HEK293T (cell line): ENCODE measurements around the gene PTGDR.

ENCODE experiments used
- ARNT ChIP-seq: fragments of 450-650 bp; IDR thresholded peaks from 2 replicates; pipeline ENCODE4 v1.6.1; 2017; ENCODE audit warnings: mild to moderate bottlenecking
- BHLHE40 ChIP-seq: fragments of 450-650 bp; IDR thresholded peaks from 2 replicates; pipeline ENCODE4 v1.6.1; 2016; ENCODE audit warnings: mild to moderate bottlenecking, moderate library complexity, borderline replicate concordance
- CTBP1 ChIP-seq: fragments of 450-650 bp; IDR thresholded peaks from 2 replicates; pipeline ENCODE4 v1.6.1; 2016; ENCODE audit warnings: borderline replicate concordance
- FOXA1 ChIP-seq: fragments of 450-650 bp; IDR thresholded peaks from 2 replicates; pipeline ENCODE4 v1.6.1; 2016; ENCODE audit warnings: mild to moderate bottlenecking
- FOXK2 ChIP-seq: fragments of 450-650 bp; IDR thresholded peaks from 2 replicates; pipeline ENCODE4 v1.6.1; 2016; ENCODE audit warnings: mild to moderate bottlenecking
- FOXM1 ChIP-seq: fragments of 450-650 bp; IDR thresholded peaks from 2 replicates; pipeline ENCODE4 v1.6.1; 2017; ENCODE audit warnings: mild to moderate bottlenecking, borderline replicate concordance
- L3MBTL2 ChIP-seq: fragments of 450-650 bp; conservative IDR thresholded peaks from 2 replicates; pipeline ENCODE4 v1.6.1; 2016; ENCODE audit warnings: mild to moderate bottlenecking
- NFRKB ChIP-seq: fragments of 450-650 bp; IDR thresholded peaks from 2 replicates; pipeline ENCODE4 v1.6.1; 2016; ENCODE audit warnings: mild to moderate bottlenecking, moderate library complexity
- SP1 ChIP-seq: fragments of 450-650 bp; IDR thresholded peaks from 2 replicates; pipeline ENCODE4 v1.6.1; 2017
- SUZ12 ChIP-seq: fragments of 450-650 bp; IDR thresholded peaks from 2 replicates; pipeline ENCODE4 v1.6.1; 2016; ENCODE audit warnings: mild to moderate bottlenecking
- TARDBP ChIP-seq: fragments of 450-650 bp; IDR thresholded peaks from 2 replicates; pipeline ENCODE4 v1.6.1; 2016
- ZNF384 ChIP-seq: fragments of 450-650 bp; IDR thresholded peaks from 2 replicates; pipeline ENCODE4 v1.6.1; 2016

DNA sequence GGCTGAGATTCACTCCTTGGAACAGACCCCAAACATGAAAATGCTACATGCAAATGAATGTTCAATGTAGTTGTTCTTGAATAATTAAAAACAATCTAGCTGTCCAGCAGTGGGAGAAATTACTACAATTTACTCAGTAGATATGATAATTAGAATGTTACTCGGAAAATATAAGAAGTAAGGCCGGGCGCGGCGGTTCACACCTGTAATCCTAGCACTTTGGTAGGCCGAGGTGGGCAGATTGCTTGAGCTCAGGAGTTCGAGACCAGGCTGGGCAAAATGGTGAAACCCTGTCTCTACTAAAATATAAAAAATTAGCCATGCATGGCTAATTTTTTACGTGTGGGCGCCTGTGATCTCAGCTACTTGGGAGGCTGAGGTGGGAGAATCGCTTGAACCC is 31.3 kb downstream of the PTGDR start:
- no peak for TF ChIP-seq L3MBTL2
- no peak for TF ChIP-seq CTBP1
- TF ChIP-seq BHLHE40, result no peak
- no peak for TF ChIP-seq TARDBP
- no peak for TF ChIP-seq SUZ12
- no peak for TF ChIP-seq FOXA1
- no peak for TF ChIP-seq SP1
- no peak for TF ChIP-seq ZNF384
- no peak for TF ChIP-seq FOXK2
- no peak for TF ChIP-seq ARNT
- no peak for TF ChIP-seq NFRKB
- TF ChIP-seq FOXM1, result no peak
